ENCODE measurements around the gene TMEM91.

TMEM91 gene

GRCh38 chr19:41422955-41423354, 46.6 kb downstream of the TMEM91 start:
- in situ Hi-C loops (cut with HindIII; ENCODE audit: low pct_ligation_motif_present, low pct_unique_long_range_greater_than_20kb, low sequenced_read_pairs): no loop called here
- DNase-seq: no peak

GRCh38 chr19:41424335-41425173, 48.2 kb downstream of the TMEM91 start:
- DNase-seq: no peak
- in situ Hi-C loops (cut with HindIII; ENCODE audit: low pct_ligation_motif_present, low pct_unique_long_range_greater_than_20kb, low sequenced_read_pairs): no loop called here

- no peak for DNase-seq
- in situ Hi-C loops (cut with HindIII; ENCODE audit: low pct_ligation_motif_present, low pct_unique_long_range_greater_than_20kb, low sequenced_read_pairs): no loop called here
Measured at GRCh38 chr19:41425174-41426115, 49.1 kb downstream of the TMEM91 start.

GRCh38 chr19:41426116-41426841, 49.9 kb downstream of the TMEM91 start:
- in situ Hi-C loops (cut with HindIII; ENCODE audit: low pct_ligation_motif_present, low pct_unique_long_range_greater_than_20kb, low sequenced_read_pairs): no loop called here
- no peak for DNase-seq

GRCh38 chr19:41426952-41427646, 50.8 kb downstream of the TMEM91 start, which contains the start of gene B3GNT8:
Gene B3GNT8 (minus strand): TSS chr19:41427374. CDS start chr19:41426778, 596 bp downstream.
- in situ Hi-C loops (cut with HindIII; ENCODE audit: low pct_ligation_motif_present, low pct_unique_long_range_greater_than_20kb, low sequenced_read_pairs): no loop called here
- DNase-seq: peak; percentile 65

- DNase-seq: no peak
- in situ Hi-C loops (cut with HindIII; ENCODE audit: low pct_ligation_motif_present, low pct_unique_long_range_greater_than_20kb, low sequenced_read_pairs): no loop called here
Measured at GRCh38 chr19:41427647-41428480, 51.5 kb downstream of the TMEM91 start.

- in situ Hi-C loops (cut with HindIII; ENCODE audit: low pct_ligation_motif_present, low pct_unique_long_range_greater_than_20kb, low sequenced_read_pairs): no loop called here
- no peak for DNase-seq
Measured at GRCh38 chr19:41428481-41428859, 52.1 kb downstream of the TMEM91 start.

- in situ Hi-C loops (cut with HindIII; ENCODE audit: low pct_ligation_motif_present, low pct_unique_long_range_greater_than_20kb, low sequenced_read_pairs): no loop called here
- DNase-seq: no peak
Measured at GRCh38 chr19:41430922-41431321, 54.6 kb downstream of the TMEM91 start.

GRCh38 chr19:41431426-41432386, 55.4 kb downstream of the TMEM91 start:
- in situ Hi-C loops (cut with HindIII; ENCODE audit: low pct_ligation_motif_present, low pct_unique_long_range_greater_than_20kb, low sequenced_read_pairs): no loop called here
- DNase-seq: no peak

- DNase-seq: no peak
- in situ Hi-C loops (cut with HindIII; ENCODE audit: low pct_ligation_motif_present, low pct_unique_long_range_greater_than_20kb, low sequenced_read_pairs): no loop called here
Measured at GRCh38 chr19:41433171-41433570, 56.8 kb downstream of the TMEM91 start.

Measured in ACHN (cell line).